ENCODE data around the gene ACOX1. TPM values are rescaled to one million over a fixed set of nuclear protein-coding genes. Genes with fewer than 3 reads are reported as not detected.

ACOX1 gene
- total RNA-seq, 1 experiment from 2014 or later: 50.2 TPM

- ChIA-PET CTCF (interaction anchor here (0.7 to 7.1 kb wide), 13 partner anchors 9 to 274 kb away, joined by 3 to 68 read pairs (median 3); partner anchors contain the start of gene MRPL38), RAD21 (ENCODE audit: low non-redundant PET in 1 of 2, low total read pairs in 2 of 2, uncharacterized antibody in 2 of 2, unreplicated experiment in 2 of 2) (interaction anchor here (0.6 to 1.9 kb wide), 3 partner anchors 99 to 100 kb away, joined by 3 to 7 read pairs (median 5); partner anchors contain the start of gene MRPL38 (in 1 of the 2)), POLR2A (interaction anchor here (1.4 kb wide), 1 partner anchor 100 kb away, joined by 6 read pairs; the partner anchor contains the start of gene MRPL38)
- Histone ChIP-seq H3K9me3 (ENCODE audit: control insufficient read depth in 1 of 2, insufficient read depth in 1 of 2, low read depth in 1 of 2, low read length in 2 of 2) (no peaks in the 10 kb centered on the region), H3K36me3 (ENCODE audit: control insufficient read depth in 1 of 2, insufficient read depth in 2 of 2, low read length in 2 of 2) (peaks cover 15 to 16% of the 10 kb centered on the region in 2 experiments; a peak in 2 of 4 replicates), H3K79me2 (ENCODE audit: insufficient read depth, low read length) (no peaks in the 10 kb centered on the region), H3K9me2 (ENCODE audit: insufficient read depth) (no peaks in the 10 kb centered on the region), H3K27ac (ENCODE audit: low read depth, low read length) (peak overlapping the region; percentile 16; the same call in 1 of the 2 replicates), H4K20me1 (ENCODE audit: insufficient read depth) (no peaks in the 10 kb centered on the region), H3K4me3 (replicated peaks in 1 of 2; ENCODE audit: low read depth in 1 of 2, low read length in 2 of 2) (no peak overlapping the region), H3K27me3 (ENCODE audit: insufficient read depth, low read length) (no peaks in the 10 kb centered on the region), H3K9ac (ENCODE audit: low read length) (no peak overlapping the region), H3K4me2 (ENCODE audit: low read length) (no peak overlapping the region), H3K4me1 (ENCODE audit: control insufficient read depth in 1 of 2, insufficient read depth in 2 of 2, low read length in 2 of 2) (peaks cover 0 to 16% of the 10 kb centered on the region in 2 experiments; a peak in 2 of 4 replicates), H2AFZ (ENCODE audit: low read depth, low read length, poor library complexity, severe bottlenecking) (no peak overlapping the region)
- ATAC-seq (peak; percentile 82), DNase-seq (ENCODE audit: low read depth, low spot score) (peak; percentile 56)
- TF ChIP-seq POLR2AphosphoS5 (IDR thresholded peaks at IDR 0.05; ENCODE audit: low read depth, low read length) (peak; percentile 53), JUND (IDR thresholded peaks at IDR 0.05) (no peak), REST (IDR thresholded peaks at IDR 0.05; ENCODE audit: low read depth) (no peak), ZBTB33 (IDR thresholded peaks at IDR 0.05; ENCODE audit: extremely low read depth, insufficient replicate concordance, low read length) (no peak), EZH2 (IDR thresholded peaks at IDR 0.05) (no peak), CBX3 (IDR thresholded peaks at IDR 0.05; ENCODE audit: low read depth) (no peak), RAD21 (IDR thresholded peaks at IDR 0.05; ENCODE audit: low read depth) (peak; percentile 97), MAX (IDR thresholded peaks at IDR 0.05) (no peak), SP1 (IDR thresholded peaks at IDR 0.05; ENCODE audit: low read depth) (no peak), SRF (IDR thresholded peaks at IDR 0.05; ENCODE audit: low read depth) (no peak), ELF1 (IDR thresholded peaks at IDR 0.05; ENCODE audit: borderline replicate concordance, low read depth) (no peak), CTCF (IDR thresholded peaks at IDR 0.05 in 2 of 3, conservative IDR thresholded peaks at IDR 0.05 in 1 of 3; ENCODE audit: borderline replicate concordance in 1 of 3, insufficient read depth in 1 of 3, low read depth in 2 of 3, low read length in 2 of 3) (peak; percentile 70 to 99 (median 92)), EGR1 (IDR thresholded peaks at IDR 0.05; ENCODE audit: low read depth) (no peak), FOSL1 (IDR thresholded peaks at IDR 0.05; ENCODE audit: low read depth) (no peak)
- intact Hi-C loops (cut with micrococcal nuclease): loop anchor here (1.0 kb wide), 1 partner anchor 100 kb away; no protein-coding TSS in a partner anchor
- no TSS peak for BruUV-seq (replicated peaks)
These were observed 26.5 kb upstream of the ACOX1 start for GRCh38 chr17:76005263-76006149.

All from HCT116 (cell line).